Activated B cell treated with CpG ODN at 0.5 μM for 24 hours (primary cell): ENCODE measurements around the gene OSBPL10. TPM values are rescaled to one million over a fixed set of nuclear protein-coding genes. Genes with fewer than 3 reads are reported as not detected.

Experiments used
- ATAC-seq: fragments of 200-7000 bp; cut with Tn5 transposase; one replicate; pipeline ENCODE4 v1.10.0; 2021; ENCODE audit warnings: low read depth, mild to moderate bottlenecking, moderate library complexity
- CTCF ChIA-PET: fragments of 350-600 bp; sonication (Branson Sonifier 250); formaldehyde crosslinking; loops from one replicate; lab custom pipeline; 2021; ENCODE audit warnings: antibody characterized with exemption; lab: Charles Lee
- POLR2A ChIA-PET: fragments of 350-600 bp; sonication (Branson Sonifier 250); formaldehyde crosslinking; loops from one replicate; lab custom pipeline; 2021; ENCODE audit warnings: antibody characterized with exemption; lab: Charles Lee
- DNase-seq: peaks from one replicate; pipeline ENCODE4 v3.0.0; 2022
- H3K27ac Mint-ChIP-seq: one replicate; pipeline ENCODE4 v1.8.0; 2020; ENCODE audit warnings: mixed read lengths
- H3K27me3 Mint-ChIP-seq: one replicate; pipeline ENCODE4 v1.8.0; 2021; ENCODE audit warnings: mixed read lengths
- H3K36me3 Mint-ChIP-seq: one replicate; pipeline ENCODE4 v1.8.0; 2021; ENCODE audit warnings: low read depth, mixed read lengths
- H3K4me1 Mint-ChIP-seq: one replicate; pipeline ENCODE4 v1.8.0; 2021; ENCODE audit warnings: mixed read lengths
- H3K4me3 Mint-ChIP-seq: one replicate; pipeline ENCODE4 v1.8.0; 2020; ENCODE audit warnings: mild to moderate bottlenecking, mixed read lengths
- H3K9me3 Mint-ChIP-seq: one replicate; pipeline ENCODE4 v1.8.0; 2020; ENCODE audit warnings: mixed read lengths
- intact Hi-C: fragments of 100-400 bp; cut with micrococcal nuclease; formaldehyde crosslinking; loops from one replicate; pipeline ENCODE4 v1.15.1; 2024
- total RNA-seq: library from RNA; stranded (reverse); gene quantifications from 2 replicates; pipeline ENCODE4 v1.2.3, GENCODE V29; 2022
- TF ChIP-seq, protein P1 (sequence below): fragments of 200-600 bp; IDR thresholded peaks from one replicate; pipeline ENCODE4 v1.8.0; 2022; ENCODE audit warnings: antibody characterized with exemption, mild to moderate bottlenecking

OSBPL10 gene
- total RNA-seq, 1 donor from 2014 or later = 137 TPM

GRCh38 chr3:31959251-31959650, 21.8 kb downstream of the OSBPL10 start:
- intact Hi-C loops = loop anchor here (10.0 kb wide), 3 partner anchors 476 to 1354 kb away; partner anchors contain the start of gene TGFBR2

DNA sequence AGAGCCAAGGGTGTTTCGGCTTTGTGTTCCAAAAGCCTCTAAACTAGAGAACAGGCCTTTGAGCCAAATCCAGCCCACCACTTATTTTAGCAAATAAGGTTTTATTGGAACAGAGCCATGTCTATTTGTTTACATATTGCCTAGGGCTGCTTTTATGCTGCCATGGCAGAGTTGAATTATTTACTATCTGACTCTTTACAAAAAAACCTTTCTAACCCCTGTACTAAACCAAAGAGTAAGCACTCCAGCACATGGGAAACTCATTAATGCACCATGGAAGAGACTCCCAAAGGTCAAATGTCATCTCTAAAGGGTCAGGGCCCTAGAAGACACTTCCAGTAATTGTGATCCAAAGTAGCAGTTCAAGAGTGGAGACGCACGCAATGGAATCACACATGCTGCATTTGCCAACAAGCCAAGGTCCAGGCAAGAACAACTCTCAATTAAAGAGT, 22.3 kb downstream of the OSBPL10 start:
- peaks cover 92% of the 10 kb centered on the region for H3K4me1 Mint-ChIP-seq
- peak overlapping the region; percentile 78 for H3K4me3 Mint-ChIP-seq
- peaks cover 19% of the 10 kb centered on the region for H3K36me3 Mint-ChIP-seq
- intact Hi-C loops = loop anchor here (1.0 to 10.0 kb wide), 4 partner anchors 10 to 1354 kb away; partner anchors contain the start of gene TGFBR2
- DNase-seq = no peak
- peaks cover 4% of the 10 kb centered on the region for H3K9me3 Mint-ChIP-seq
- TF ChIP-seq, protein P1, sequence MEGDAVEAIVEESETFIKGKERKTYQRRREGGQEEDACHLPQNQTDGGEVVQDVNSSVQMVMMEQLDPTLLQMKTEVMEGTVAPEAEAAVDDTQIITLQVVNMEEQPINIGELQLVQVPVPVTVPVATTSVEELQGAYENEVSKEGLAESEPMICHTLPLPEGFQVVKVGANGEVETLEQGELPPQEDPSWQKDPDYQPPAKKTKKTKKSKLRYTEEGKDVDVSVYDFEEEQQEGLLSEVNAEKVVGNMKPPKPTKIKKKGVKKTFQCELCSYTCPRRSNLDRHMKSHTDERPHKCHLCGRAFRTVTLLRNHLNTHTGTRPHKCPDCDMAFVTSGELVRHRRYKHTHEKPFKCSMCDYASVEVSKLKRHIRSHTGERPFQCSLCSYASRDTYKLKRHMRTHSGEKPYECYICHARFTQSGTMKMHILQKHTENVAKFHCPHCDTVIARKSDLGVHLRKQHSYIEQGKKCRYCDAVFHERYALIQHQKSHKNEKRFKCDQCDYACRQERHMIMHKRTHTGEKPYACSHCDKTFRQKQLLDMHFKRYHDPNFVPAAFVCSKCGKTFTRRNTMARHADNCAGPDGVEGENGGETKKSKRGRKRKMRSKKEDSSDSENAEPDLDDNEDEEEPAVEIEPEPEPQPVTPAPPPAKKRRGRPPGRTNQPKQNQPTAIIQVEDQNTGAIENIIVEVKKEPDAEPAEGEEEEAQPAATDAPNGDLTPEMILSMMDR = no peak
- peak overlapping the region; percentile 94 for H3K27ac Mint-ChIP-seq
- POLR2A ChIA-PET = interaction anchor here (4.0 to 4.1 kb wide), 2 partner anchors 13 to 24 kb away, joined by 22 to 29 read pairs; partner anchors contain the start of genes OSBPL10 and ZNF860
- CTCF ChIA-PET = interaction anchor here (2.8 kb wide), 1 partner anchor 23 kb away, joined by 13 read pairs; the partner anchor contains the start of genes OSBPL10 and ZNF860
- no peak for ATAC-seq
- H3K27me3 Mint-ChIP-seq = no peaks in the 10 kb centered on the region

More at GRCh38 chr3:31959251-31959650, 21.8 kb downstream of the OSBPL10 start:
- Mint-ChIP-seq H3K4me3 (peak overlapping the region; percentile 78), H3K9me3 (peaks cover 4% of the 10 kb centered on the region), H3K36me3 (peaks cover 23% of the 10 kb centered on the region), H3K27me3 (no peaks in the 10 kb centered on the region), H3K27ac (peak overlapping the region; percentile 94), H3K4me1 (peaks cover 92% of the 10 kb centered on the region)
- ChIA-PET CTCF (interaction anchor here (2.8 kb wide), 1 partner anchor 23 kb away, joined by 13 read pairs; the partner anchor contains the start of genes OSBPL10 and ZNF860), POLR2A (interaction anchor here (2.0 to 4.1 kb wide), 3 partner anchors 13 to 23 kb away, joined by 5 to 29 read pairs (median 22); partner anchors contain the start of genes OSBPL10 and ZNF860)
- ATAC-seq (no peak), DNase-seq (no peak)
- TF ChIP-seq, protein P1 = no peak

- Mint-ChIP-seq H3K4me3 (peak overlapping the region; percentile 26), H3K27me3 (no peaks in the 10 kb centered on the region), H3K4me1 (peaks cover 93% of the 10 kb centered on the region), H3K36me3 (peaks cover 20% of the 10 kb centered on the region), H3K27ac (peak overlapping the region; percentile 94), H3K9me3 (peaks cover 4% of the 10 kb centered on the region)
- intact Hi-C loops = loop anchor here (10.0 kb wide), 3 partner anchors 478 to 1352 kb away; partner anchors contain the start of gene TGFBR2
- ChIA-PET CTCF (no interaction called here), POLR2A (interaction anchor here (0.5 to 2.1 kb wide), 3 partner anchors 10 to 23 kb away, joined by 3 to 7 read pairs (median 6); no protein-coding TSS in a partner anchor)
- TF ChIP-seq, protein P1 = no peak
- no peak for ATAC-seq
- no peak for DNase-seq
These were observed 24.0 kb downstream of the OSBPL10 start for GRCh38 chr3:31957106-31957505.

GRCh38 chr3:31955581-31955980, 25.5 kb downstream of the OSBPL10 start:
- H3K27me3 Mint-ChIP-seq = no peaks in the 10 kb centered on the region
- CTCF ChIA-PET = no interaction called here

More at GRCh38 chr3:31955581-31955980, 25.5 kb downstream of the OSBPL10 start:
- ATAC-seq = no peak
- POLR2A ChIA-PET = interaction anchor here (0.7 to 1.2 kb wide), 3 partner anchors 21 to 33 kb away, joined by 4 to 5 read pairs (median 5); no protein-coding TSS in a partner anchor
- peaks cover 6% of the 10 kb centered on the region for H3K9me3 Mint-ChIP-seq
- H3K36me3 Mint-ChIP-seq = peaks cover 23% of the 10 kb centered on the region
- intact Hi-C loops = loop anchor here (10.0 kb wide), 3 partner anchors 479 to 1351 kb away; partner anchors contain the start of gene TGFBR2
- DNase-seq = no peak
- peak overlapping the region; percentile 96 for H3K27ac Mint-ChIP-seq
- H3K4me1 Mint-ChIP-seq = peaks cover 91% of the 10 kb centered on the region
- TF ChIP-seq, protein P1 = no peak
- H3K4me3 Mint-ChIP-seq = no peak overlapping the region
